CD8-positive, alpha-beta memory T cell (primary cell): ENCODE data around the gene TARS2. TPM values are rescaled to one million over a fixed set of nuclear protein-coding genes. Genes with fewer than 3 reads are reported as not detected.

Experiments used
- CTCF ChIA-PET: fragments of 350-600 bp; sonication (Branson Sonifier 250); formaldehyde crosslinking; loops from one replicate; lab custom pipeline; 2021; ENCODE audit warnings: antibody characterized with exemption; lab: Charles Lee
- POLR2A ChIA-PET: fragments of 350-600 bp; sonication (Branson Sonifier 250); formaldehyde crosslinking; loops from one replicate; lab custom pipeline; 2021; ENCODE audit warnings: antibody characterized with exemption; lab: Charles Lee
- DNase-seq, 5 donors: peaks; one replicate each; pipeline versions ENCODE4 v3.0.0 to v3.0.0-alpha.2; 2020 to 2022; ENCODE audit warnings: mixed read lengths in 1 of 5
- H3K27ac ChIP-seq: one replicate; pipeline ENCODE4 v1.7.0; 2013; ENCODE audit warnings: low read depth, mild to moderate bottlenecking, low read length, moderate library complexity
- H3K27me3 ChIP-seq: 2 replicates; pipeline ENCODE4 v1.7.0; 2013; ENCODE audit warnings: low read length, mild to moderate bottlenecking; ENCODE audit not compliant: insufficient read depth, poor library complexity, severe bottlenecking
- H3K36me3 ChIP-seq: 2 replicates; pipeline ENCODE4 v1.7.0; 2013; ENCODE audit warnings: mild to moderate bottlenecking, low read length, moderate library complexity; ENCODE audit not compliant: insufficient read depth
- H3K4me1 ChIP-seq: 2 replicates; pipeline ENCODE4 v1.7.0; 2013; ENCODE audit warnings: mild to moderate bottlenecking, low read length, moderate library complexity; ENCODE audit not compliant: insufficient read depth
- H3K4me3 ChIP-seq: 2 replicates; pipeline ENCODE4 v1.7.0; 2013; ENCODE audit warnings: mild to moderate bottlenecking, low read length
- H3K9me3 ChIP-seq: 2 replicates; pipeline ENCODE4 v1.7.0; 2013; ENCODE audit warnings: mild to moderate bottlenecking, low read length
- H3K27ac Mint-ChIP-seq, 8 donors: one replicate each; pipeline ENCODE4 v1.8.0; 2020 to 2021; ENCODE audit warnings: mixed read lengths in 8 of 8, mild to moderate bottlenecking in 6 of 8, inconsistent platforms in 3 of 8, moderate library complexity in 3 of 8
- H3K27me3 Mint-ChIP-seq, 2 donors: one replicate each; pipeline ENCODE4 v1.8.0; 2020 to 2021; ENCODE audit warnings: mixed read lengths in 2 of 2, mild to moderate bottlenecking in 1 of 2, moderate library complexity in 1 of 2
- H3K36me3 Mint-ChIP-seq, 3 donors: one replicate each; pipeline ENCODE4 v1.8.0; 2020 to 2021; ENCODE audit warnings: mixed read lengths in 3 of 3, inconsistent platforms in 1 of 3, mild to moderate bottlenecking in 1 of 3
- H3K4me1 Mint-ChIP-seq, 3 donors: one replicate each; pipeline ENCODE4 v1.8.0; 2020 to 2021; ENCODE audit warnings: mixed read lengths in 3 of 3, inconsistent platforms in 1 of 3, mild to moderate bottlenecking in 1 of 3
- H3K4me3 Mint-ChIP-seq, 7 donors: one replicate each; pipeline ENCODE4 v1.8.0; 2020 to 2021; ENCODE audit warnings: mixed read lengths in 7 of 7, mild to moderate bottlenecking in 6 of 7, moderate library complexity in 4 of 7, inconsistent platforms in 2 of 7
- H3K9me3 Mint-ChIP-seq, 5 donors: one replicate each; pipeline ENCODE4 v1.8.0; 2020 to 2022; ENCODE audit warnings: mixed read lengths in 5 of 5, mild to moderate bottlenecking in 3 of 5, moderate library complexity in 2 of 5, inconsistent platforms in 1 of 5
- polyA plus RNA-seq: library from polyadenylated mRNA; unstranded; fragments of 300-500 nt; fragmentation: Illumina TruSeq; gene quantifications from one replicate; pipeline ENCODE4 v1.2.3, GENCODE V29; 2021
- total RNA-seq, 2 experiments: library from RNA; stranded (reverse); gene quantifications; one replicate each; pipeline ENCODE4 v1.2.3, GENCODE V29; 2021

Gene TARS2
- total and polyA plus RNA-seq, 3 experiments from 2014 or later: 29.0 to 51.2 (median 49.7) TPM

DNA sequence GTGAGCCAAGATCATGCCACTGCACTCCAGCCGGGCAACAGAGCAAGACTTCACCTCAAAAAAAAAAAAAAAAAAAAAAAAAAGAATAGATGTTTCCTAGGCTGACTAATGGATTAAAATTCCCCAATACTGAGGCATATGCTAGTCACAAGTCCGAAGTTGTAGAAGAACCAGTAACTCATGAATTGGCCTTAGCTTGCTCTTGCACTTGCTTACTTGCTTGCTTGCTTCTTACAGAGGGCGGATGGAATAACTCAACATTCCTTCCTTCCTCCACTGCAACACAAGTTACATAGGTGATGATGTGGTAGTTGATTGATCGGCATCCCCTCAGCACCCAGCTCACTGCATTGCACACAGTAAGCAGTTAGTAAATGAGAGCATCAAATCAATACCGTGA lies 2.8 kb upstream of the TARS2 start:
- Mint-ChIP-seq H3K9me3 (no peaks in the 10 kb centered on the region), H3K27ac (peak overlapping the region in 2 of 8 donors; percentile 24 to 25), H3K4me3 (peak overlapping the region in 1 of 7 donors; percentile 11), H3K4me1 (peaks cover 21 to 24% (median 22%) of the 10 kb centered on the region in 3 donors), H3K27me3 (peaks cover 0 to 2% of the 10 kb centered on the region in 2 donors), H3K36me3 (peaks cover 0 to 21% (median 2%) of the 10 kb centered on the region in 3 donors)
- no peak overlapping the region for H3K27ac ChIP-seq
- H3K9me3 ChIP-seq: no peaks in the 10 kb centered on the region
- no peaks in the 10 kb centered on the region for H3K36me3 ChIP-seq
- H3K4me1 ChIP-seq: peaks cover 9% of the 10 kb centered on the region
- POLR2A ChIA-PET: no interaction called here
- DNase-seq: no peak
- H3K4me3 ChIP-seq: no peak overlapping the region
- H3K27me3 ChIP-seq: no peaks in the 10 kb centered on the region
- CTCF ChIA-PET: no interaction called here

DNA sequence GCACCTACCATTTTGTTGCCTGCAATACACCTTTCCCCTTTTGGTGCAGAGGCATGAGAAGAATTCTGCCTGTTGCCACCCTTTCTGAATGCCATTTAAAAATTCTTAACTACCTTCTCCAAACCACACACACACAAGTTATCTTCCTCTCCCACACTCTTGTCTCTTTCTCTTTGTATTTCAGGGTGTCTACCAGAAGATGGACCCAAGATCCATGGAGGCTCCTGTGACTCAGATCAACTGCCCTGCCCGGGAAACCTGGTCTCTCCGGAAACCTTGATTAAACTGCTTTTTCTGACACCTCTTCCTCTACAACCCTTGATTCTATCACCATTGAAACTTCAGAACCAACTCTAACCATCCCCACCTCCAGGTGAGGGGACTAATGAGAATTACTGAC lies 2.4 kb upstream of the TARS2 start:
- H3K27me3 ChIP-seq: no peaks in the 10 kb centered on the region
- Mint-ChIP-seq H3K36me3 (peaks cover 0 to 21% (median 3%) of the 10 kb centered on the region in 3 donors), H3K9me3 (no peaks in the 10 kb centered on the region), H3K27me3 (peaks cover 0 to 2% of the 10 kb centered on the region in 2 donors), H3K27ac (peak overlapping the region in 6 of 8 donors; percentile 21 to 78 (median 34)), H3K4me3 (peak overlapping the region in 3 of 7 donors; percentile 49 to 67 (median 66)), H3K4me1 (peaks cover 20 to 24% (median 21%) of the 10 kb centered on the region in 3 donors)
- ChIA-PET POLR2A (no interaction called here), CTCF (no interaction called here)
- no peak for DNase-seq
- H3K27ac ChIP-seq: no peak overlapping the region
- H3K4me3 ChIP-seq: no peak overlapping the region
- H3K9me3 ChIP-seq: no peaks in the 10 kb centered on the region
- H3K4me1 ChIP-seq: peaks cover 9% of the 10 kb centered on the region
- no peaks in the 10 kb centered on the region for H3K36me3 ChIP-seq

DNA sequence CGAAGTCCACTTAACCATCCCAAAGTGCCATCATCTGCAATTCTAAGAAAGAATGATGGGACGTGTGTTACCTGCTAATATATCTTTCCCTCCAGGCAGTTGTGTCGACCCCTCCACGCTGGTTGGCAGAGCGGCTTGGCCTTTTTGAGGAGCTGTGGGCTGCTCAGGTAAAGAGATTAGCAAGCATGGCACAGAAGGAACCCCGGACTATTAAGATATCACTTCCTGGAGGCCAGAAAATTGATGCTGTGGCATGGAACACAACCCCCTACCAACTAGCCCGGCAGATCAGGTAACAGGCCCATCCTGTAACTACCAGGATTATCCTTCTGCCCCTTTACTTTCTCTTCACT lies 520 bp downstream of the TARS2 start:
- Mint-ChIP-seq H3K9me3 (no peaks in the 10 kb centered on the region), H3K27ac (peak overlapping the region; percentile 68 to 99 (median 98)), H3K27me3 (peaks cover 0 to 2% of the 10 kb centered on the region in 2 donors), H3K4me1 (peaks cover 20 to 24% (median 21%) of the 10 kb centered on the region in 3 donors), H3K36me3 (peaks cover 9 to 45% (median 13%) of the 10 kb centered on the region in 3 donors), H3K4me3 (peak overlapping the region; percentile 88 to 100 (median 98))
- POLR2A ChIA-PET: interaction anchor here (1.2 to 1.4 kb wide), 3 partner anchors 10 to 124 kb away, joined by 3 to 5 read pairs (median 5); partner anchors contain the start of genes FALEC and RPRD2
- Histone ChIP-seq H3K4me3 (peak overlapping the region; percentile 99), H3K27me3 (no peaks in the 10 kb centered on the region), H3K9me3 (no peaks in the 10 kb centered on the region), H3K4me1 (peaks cover 9% of the 10 kb centered on the region), H3K36me3 (peaks cover 8% of the 10 kb centered on the region), H3K27ac (peak overlapping the region; percentile 82)
- no peak for DNase-seq
- CTCF ChIA-PET: interaction anchor here (1.3 kb wide), 2 partner anchors 22 to 73 kb away, joined by 3 read pairs; no protein-coding TSS in a partner anchor

DNA sequence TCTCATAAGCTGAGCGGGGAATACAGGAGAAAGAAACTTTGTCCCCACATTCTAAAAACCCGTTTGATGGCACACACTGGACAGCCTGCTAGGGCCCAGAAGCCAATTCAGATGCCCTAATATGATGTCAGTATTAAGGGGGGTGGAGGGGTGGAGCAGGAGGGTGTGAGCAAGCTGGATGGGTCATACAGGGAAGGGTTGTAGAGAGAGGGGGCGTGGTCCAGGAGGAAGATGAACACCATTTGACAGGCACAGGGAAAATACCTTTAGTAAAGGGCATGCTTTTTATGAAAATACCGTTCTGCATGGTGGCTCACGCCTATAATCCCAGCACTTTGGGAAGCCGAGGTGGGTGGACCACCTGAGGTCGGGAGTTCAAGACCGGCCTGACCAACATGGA lies 6.0 kb downstream of the TARS2 start:
- ChIA-PET CTCF (interaction anchor here (1.0 kb wide), 1 partner anchor 40 kb away, joined by 3 read pairs; no protein-coding TSS in a partner anchor), POLR2A (no interaction called here)
- Mint-ChIP-seq H3K36me3 (peaks cover 15 to 64% (median 20%) of the 10 kb centered on the region in 3 donors), H3K4me3 (no peak overlapping the region), H3K4me1 (peaks cover 7 to 11% (median 7%) of the 10 kb centered on the region in 3 donors), H3K27me3 (no peaks in the 10 kb centered on the region), H3K27ac (no peak overlapping the region), H3K9me3 (no peaks in the 10 kb centered on the region)
- no peak overlapping the region for H3K27ac ChIP-seq
- no peak for DNase-seq
- H3K9me3 ChIP-seq: no peaks in the 10 kb centered on the region
- H3K27me3 ChIP-seq: no peaks in the 10 kb centered on the region
- H3K36me3 ChIP-seq: peaks cover 15% of the 10 kb centered on the region
- H3K4me3 ChIP-seq: no peak overlapping the region
- H3K4me1 ChIP-seq: peaks cover 2% of the 10 kb centered on the region

- Histone ChIP-seq H3K36me3 (peaks cover 14% of the 10 kb centered on the region), H3K27me3 (no peaks in the 10 kb centered on the region), H3K4me1 (no peaks in the 10 kb centered on the region), H3K4me3 (no peak overlapping the region), H3K9me3 (no peaks in the 10 kb centered on the region), H3K27ac (no peak overlapping the region)
- ChIA-PET POLR2A (interaction anchor here (1.1 kb wide), 1 partner anchor 11 kb away, joined by 3 read pairs; the partner anchor contains the start of gene TARS2), CTCF (no interaction called here)
- H3K27ac Mint-ChIP-seq: peak overlapping the region in 2 of 8 donors; percentile 36 to 59
- H3K4me3 Mint-ChIP-seq: no peak overlapping the region
- H3K4me1 Mint-ChIP-seq: no peaks in the 10 kb centered on the region
- peaks cover 10 to 62% (median 20%) of the 10 kb centered on the region in 3 donors for H3K36me3 Mint-ChIP-seq
- DNase-seq: no peak
- H3K27me3 Mint-ChIP-seq: no peaks in the 10 kb centered on the region
- H3K9me3 Mint-ChIP-seq: no peaks in the 10 kb centered on the region
Measured at GRCh38 chr1:150498342-150498741, 11.1 kb downstream of the TARS2 start.

DNA sequence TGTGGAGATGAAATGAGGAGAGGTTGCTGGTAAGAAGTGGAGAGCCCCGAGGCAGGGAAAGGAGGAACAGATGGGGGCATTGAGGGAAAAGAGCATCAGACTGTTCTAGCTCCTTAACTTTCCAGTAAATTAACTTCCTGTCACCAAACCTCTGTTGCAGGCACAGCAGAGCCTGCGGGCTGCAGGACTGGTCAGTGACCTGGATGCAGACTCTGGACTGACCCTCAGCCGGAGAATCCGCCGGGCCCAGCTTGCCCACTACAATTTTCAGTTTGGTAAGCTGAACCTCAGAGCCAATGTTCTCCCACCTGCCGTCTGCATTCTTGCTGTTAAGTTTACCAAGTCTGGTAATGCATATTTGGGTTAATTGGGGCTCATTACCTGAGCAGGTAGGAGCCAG lies 18.2 kb downstream of the TARS2 start:
- H3K9me3 ChIP-seq: no peaks in the 10 kb centered on the region
- no peak for DNase-seq
- H3K4me3 ChIP-seq: no peak overlapping the region
- no peaks in the 10 kb centered on the region for H3K27me3 ChIP-seq
- Mint-ChIP-seq H3K4me1 (peaks cover under 1 to 4% (median 3%) of the 10 kb centered on the region in 3 donors), H3K9me3 (no peaks in the 10 kb centered on the region), H3K4me3 (no peak overlapping the region), H3K27ac (peak overlapping the region in 2 of 8 donors; percentile 9 to 22), H3K27me3 (no peaks in the 10 kb centered on the region), H3K36me3 (peaks cover 7 to 57% (median 18%) of the 10 kb centered on the region in 3 donors)
- no peaks in the 10 kb centered on the region for H3K4me1 ChIP-seq
- peaks cover 11% of the 10 kb centered on the region for H3K36me3 ChIP-seq
- ChIA-PET POLR2A (no interaction called here), CTCF (no interaction called here)
- H3K27ac ChIP-seq: peak overlapping the region; percentile 38

DNA sequence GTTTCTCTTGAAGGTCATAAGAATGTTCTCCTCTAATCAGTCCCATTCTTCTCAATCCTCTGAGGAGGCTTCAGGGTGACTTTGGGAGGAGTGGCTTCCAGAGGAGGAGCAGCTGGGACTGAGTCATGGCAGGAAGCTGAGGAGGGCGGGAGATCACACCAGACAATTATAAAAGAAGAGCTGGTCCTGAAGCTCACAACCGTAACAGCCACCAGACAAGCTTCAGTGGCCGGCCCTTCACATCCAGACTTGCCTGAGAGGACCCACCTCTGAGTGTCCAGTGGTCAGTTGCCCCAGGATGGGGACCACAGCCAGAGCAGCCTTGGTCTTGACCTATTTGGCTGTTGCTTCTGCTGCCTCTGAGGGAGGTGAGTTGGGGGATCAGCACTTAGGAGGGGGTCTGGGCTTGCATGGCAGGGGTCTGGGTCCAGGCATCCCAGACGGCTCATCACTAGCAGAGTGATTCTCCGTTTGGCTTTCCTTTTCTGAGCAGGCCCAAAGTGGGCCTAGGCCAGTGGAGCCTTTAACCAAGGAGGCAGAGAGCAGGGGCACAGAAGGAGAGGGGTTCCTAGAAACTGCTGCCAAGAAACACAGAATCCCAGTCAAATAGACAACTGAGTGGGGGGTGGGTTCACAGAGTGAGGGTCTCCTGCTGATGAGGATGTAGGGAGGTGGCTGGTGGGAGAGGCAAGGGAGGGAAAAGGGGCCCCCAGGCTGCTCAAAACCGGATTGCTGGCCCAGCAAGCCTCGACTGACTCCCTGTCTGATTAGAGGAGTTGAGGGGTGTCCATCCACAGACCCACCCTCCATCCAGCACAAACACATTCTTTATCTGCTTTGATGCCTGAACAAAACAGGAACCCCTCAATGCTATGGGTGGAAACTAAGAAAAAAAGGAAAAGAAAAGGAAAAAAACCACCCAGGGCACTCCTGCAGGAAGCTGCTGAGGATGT lies 21.0 kb downstream of the TARS2 start, which contains the start of gene ECM1:
ECM1 (plus strand) TSS at position 198 of the 953 bp plus-strand sequence; CDS start at position 299, 101 bp downstream.
- POLR2A ChIA-PET: no interaction called here
- no peak within 1 kb of the TSS for H3K4me3 Mint-ChIP-seq

More for the DNA sequence above, 21.0 kb downstream of the TARS2 start, which contains the start of gene ECM1:
- peaks cover 7 to 42% (median 14%) of the 10 kb centered on the region in 3 donors for H3K36me3 Mint-ChIP-seq
- H3K9me3 ChIP-seq: no peaks in the 10 kb centered on the region
- no peaks in the 10 kb centered on the region for H3K9me3 Mint-ChIP-seq
- no peak for DNase-seq
- peak within 1 kb of the TSS in 3 of 8 donors; percentile 26 to 70 (median 27) for H3K27ac Mint-ChIP-seq
- peak within 1 kb of the TSS; percentile 47 for H3K27ac ChIP-seq
- no peak within 1 kb of the TSS for H3K4me3 ChIP-seq
- H3K27me3 ChIP-seq: no peaks in the 10 kb centered on the region
- H3K4me1 ChIP-seq: no peaks in the 10 kb centered on the region
- H3K4me1 Mint-ChIP-seq: peaks cover 5 to 6% (median 6%) of the 10 kb centered on the region in 3 donors
- peaks cover 11% of the 10 kb centered on the region for H3K36me3 ChIP-seq
- H3K27me3 Mint-ChIP-seq: peaks cover 0 to 2% of the 10 kb centered on the region in 2 donors
- CTCF ChIA-PET: interaction anchor here (1.6 kb wide), 1 partner anchor 24 kb away, joined by 3 read pairs; no protein-coding TSS in a partner anchor
